HepG2 (cell line): ENCODE measurements around the gene FHL5. TPM values are rescaled to one million over a fixed set of nuclear protein-coding genes. Genes with fewer than 3 reads are reported as not detected.
A peak's percentile ranks its signal among the peaks of the same experiment; 100 is the strongest.

ENCODE experiments used
- HOXA9 ChIP-seq: sonication (generic); formaldehyde crosslinking; IDR thresholded peaks from 2 replicates; pipeline ENCODE4 v1.8.1; 2022; ENCODE audit warnings: missing genetic modification reagents, mild to moderate bottlenecking, moderate library complexity, borderline replicate concordance
- JUN ChIP-seq: sonication (generic); formaldehyde crosslinking; IDR thresholded peaks from 2 replicates; pipeline ENCODE4 v1.4.0; 2020; ENCODE audit warnings: mild to moderate bottlenecking, missing genetic modification reagents
- MLLT10 ChIP-seq: sonication (generic); formaldehyde crosslinking; IDR thresholded peaks from 2 replicates; pipeline ENCODE4 v1.4.0; 2020; ENCODE audit warnings: missing genetic modification reagents
- PHF21A ChIP-seq: sonication (generic); formaldehyde crosslinking; IDR thresholded peaks from 2 replicates; pipeline ENCODE4 v1.5.0; 2020; ENCODE audit warnings: mild to moderate bottlenecking, missing genetic modification reagents
- PRMT3 ChIP-seq: sonication (generic); formaldehyde crosslinking; IDR thresholded peaks from 2 replicates; pipeline ENCODE4 v1.8.1; 2022; ENCODE audit warnings: low read depth, mild to moderate bottlenecking, moderate library complexity, missing genetic modification reagents, borderline replicate concordance
- SMAD9 ChIP-seq: sonication (generic); formaldehyde crosslinking; IDR thresholded peaks from 2 replicates; pipeline ENCODE4 v1.5.1; 2020; ENCODE audit warnings: mild to moderate bottlenecking, missing genetic modification reagents
- SNAI1 ChIP-seq: sonication (generic); formaldehyde crosslinking; IDR thresholded peaks from 2 replicates; pipeline ENCODE4 v1.5.0; 2020; ENCODE audit warnings: mild to moderate bottlenecking, missing genetic modification reagents, borderline replicate concordance
- SRY ChIP-seq: sonication (generic); formaldehyde crosslinking; IDR thresholded peaks from 2 replicates; pipeline ENCODE4 v1.8.0; 2022; ENCODE audit warnings: mild to moderate bottlenecking, missing genetic modification reagents
- ZNF263 ChIP-seq: sonication (generic); formaldehyde crosslinking; IDR thresholded peaks from 2 replicates; pipeline ENCODE4 v1.4.0; 2020; ENCODE audit warnings: missing genetic modification reagents
- ZNF34 ChIP-seq: sonication (generic); formaldehyde crosslinking; IDR thresholded peaks from 2 replicates; pipeline ENCODE4 v1.4.0; 2020; ENCODE audit warnings: mild to moderate bottlenecking, missing genetic modification reagents, borderline replicate concordance
- ZNF343 ChIP-seq: sonication (generic); formaldehyde crosslinking; IDR thresholded peaks from 2 replicates; pipeline ENCODE4 v1.4.0; 2020; ENCODE audit warnings: mild to moderate bottlenecking, missing genetic modification reagents
- ZNF354B ChIP-seq: sonication (generic); formaldehyde crosslinking; IDR thresholded peaks from 2 replicates; pipeline ENCODE4 v1.8.0; 2022; ENCODE audit warnings: mild to moderate bottlenecking, missing genetic modification reagents
- ZNF564 ChIP-seq: sonication (generic); formaldehyde crosslinking; IDR thresholded peaks from 2 replicates; pipeline ENCODE4 v1.8.1; 2023; ENCODE audit warnings: mild to moderate bottlenecking, missing genetic modification reagents
- ZNF607 ChIP-seq: sonication (generic); formaldehyde crosslinking; IDR thresholded peaks from 2 replicates; pipeline ENCODE4 v1.5.1; 2020; ENCODE audit warnings: missing genetic modification reagents, mild to moderate bottlenecking, borderline replicate concordance
- ZNF703 ChIP-seq: sonication (generic); formaldehyde crosslinking; IDR thresholded peaks from 2 replicates; pipeline ENCODE4 v1.5.1; 2020; ENCODE audit warnings: missing genetic modification reagents, mild to moderate bottlenecking, moderate library complexity, borderline replicate concordance
- ZNF775 ChIP-seq: sonication (generic); formaldehyde crosslinking; IDR thresholded peaks from 2 replicates; pipeline ENCODE4 v1.4.0; 2020; ENCODE audit warnings: missing genetic modification reagents, mild to moderate bottlenecking, moderate library complexity, borderline replicate concordance
- polyA plus RNA-seq, 8 experiments: library from polyadenylated mRNA; depleted of rRNA in 3 of 8; stranded (reverse) in 7 of 8; unstranded in 1 of 8; fragments of >200 nt; fragmentation: Illumina TruSeq in 4 of 8; extraction: Trizol in 4 of 8; gene quantifications; 2 replicates each; pipeline versions ENCODE4 v1.2.1 to v1.2.3, GENCODE V29; 2011 to 2016; ENCODE audit warnings: low read depth in 4 of 8, missing spikeins in 1 of 8, mixed read lengths in 1 of 8; ENCODE audit not compliant: insufficient read depth in 1 of 8
- total RNA-seq, 5 experiments: library from RNA; depleted of rRNA; stranded (reverse); fragments of >200 nt; fragmentation: Illumina TruSeq; extraction: Trizol; gene quantifications; 2 replicates each; pipeline ENCODE4 v1.2.3, GENCODE V29; 2016; ENCODE audit warnings: low read depth in 1 of 5
- TF ChIP-seq, protein P1 (sequence below): sonication (generic); formaldehyde crosslinking; IDR thresholded peaks from 2 replicates; pipeline ENCODE4 v1.9.0; 2022; ENCODE audit warnings: low read depth, missing genetic modification reagents
- TF ChIP-seq, protein P2 (sequence below), 2 experiments: fragments of 450-650 bp in 1 of 2; sonication (generic) in 1 of 2; formaldehyde crosslinking; IDR thresholded peaks; 2 replicates each; pipeline versions ENCODE4 v1.5.0 to v1.8.0; 2020 to 2022; ENCODE audit warnings: mild to moderate bottlenecking in 1 of 2, missing genetic modification reagents in 1 of 2
- TF ChIP-seq, protein P3 (sequence below): IDR thresholded peaks from 2 replicates; pipeline ENCODE4 v1.6.1; 2016; ENCODE audit warnings: missing compliant biosample characterization, missing genetic modification reagents, borderline replicate concordance
- TF ChIP-seq, protein P4 (sequence below): sonication (generic); formaldehyde crosslinking; IDR thresholded peaks from 2 replicates; pipeline ENCODE4 v1.4.0; 2020; ENCODE audit warnings: missing genetic modification reagents, borderline replicate concordance
- TF ChIP-seq, protein P5 (sequence below): IDR thresholded peaks from 2 replicates; pipeline ENCODE4 v1.6.1; 2016; ENCODE audit warnings: control low read depth

FHL5 gene
- total and polyA plus RNA-seq, 2 of the 13 experiments (the other 11 are each of a cell fraction or from before 2014, with no cell fraction given) = not detected

DNA sequence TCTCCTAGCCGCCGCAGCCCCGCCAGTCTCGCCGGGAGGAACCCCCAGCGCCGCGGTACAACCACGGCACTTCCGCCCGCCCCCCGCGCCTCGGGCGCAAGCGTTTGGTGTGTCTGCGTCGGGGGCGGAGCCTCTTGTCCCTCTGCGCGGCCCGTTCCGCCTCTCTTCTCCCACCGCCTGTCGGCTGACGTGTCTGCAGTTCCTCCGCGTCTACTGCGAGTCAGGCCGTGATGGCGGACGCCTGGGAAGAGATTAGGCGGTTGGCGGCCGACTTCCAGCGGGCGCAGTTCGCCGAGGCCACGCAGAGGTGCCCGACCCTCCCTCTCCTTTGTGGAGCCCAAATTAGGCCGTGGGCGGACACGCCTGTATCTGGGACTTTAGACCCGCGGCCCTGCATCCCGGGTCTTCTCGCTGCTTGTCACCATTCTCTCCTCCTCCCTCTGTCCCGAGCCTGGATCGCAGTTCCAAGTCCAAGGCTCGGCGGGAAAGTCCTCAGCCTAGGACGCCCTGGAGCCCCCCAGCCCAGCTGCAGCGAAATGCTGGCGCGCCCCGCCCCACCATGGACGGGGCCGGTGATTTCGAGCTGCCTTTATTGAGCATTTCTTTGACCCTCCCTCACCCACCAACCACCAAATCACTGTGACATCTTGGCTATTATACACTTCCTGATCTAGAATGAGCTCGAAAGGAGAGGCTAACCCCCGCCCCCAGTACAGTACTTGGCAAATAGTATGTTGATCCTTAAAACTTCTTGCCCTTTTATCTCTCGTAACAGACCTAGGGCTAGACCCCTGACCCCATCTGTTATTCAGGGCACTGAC lies 41.1 kb upstream of the FHL5 start, which contains the start of gene UFL1 (continued):
- TF ChIP-seq, protein P1, sequence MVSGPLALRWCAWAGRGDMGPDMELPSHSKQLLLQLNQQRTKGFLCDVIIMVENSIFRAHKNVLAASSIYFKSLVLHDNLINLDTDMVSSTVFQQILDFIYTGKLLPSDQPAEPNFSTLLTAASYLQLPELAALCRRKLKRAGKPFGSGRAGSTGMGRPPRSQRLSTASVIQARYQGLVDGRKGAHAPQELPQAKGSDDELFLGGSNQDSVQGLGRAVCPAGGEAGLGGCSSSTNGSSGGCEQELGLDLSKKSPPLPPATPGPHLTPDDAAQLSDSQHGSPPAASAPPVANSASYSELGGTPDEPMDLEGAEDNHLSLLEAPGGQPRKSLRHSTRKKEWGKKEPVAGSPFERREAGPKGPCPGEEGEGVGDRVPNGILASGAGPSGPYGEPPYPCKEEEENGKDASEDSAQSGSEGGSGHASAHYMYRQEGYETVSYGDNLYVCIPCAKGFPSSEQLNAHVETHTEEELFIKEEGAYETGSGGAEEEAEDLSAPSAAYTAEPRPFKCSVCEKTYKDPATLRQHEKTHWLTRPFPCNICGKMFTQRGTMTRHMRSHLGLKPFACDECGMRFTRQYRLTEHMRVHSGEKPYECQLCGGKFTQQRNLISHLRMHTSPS (CRISPR knock-in tag) = no peak
- TF ChIP-seq, protein P2, sequence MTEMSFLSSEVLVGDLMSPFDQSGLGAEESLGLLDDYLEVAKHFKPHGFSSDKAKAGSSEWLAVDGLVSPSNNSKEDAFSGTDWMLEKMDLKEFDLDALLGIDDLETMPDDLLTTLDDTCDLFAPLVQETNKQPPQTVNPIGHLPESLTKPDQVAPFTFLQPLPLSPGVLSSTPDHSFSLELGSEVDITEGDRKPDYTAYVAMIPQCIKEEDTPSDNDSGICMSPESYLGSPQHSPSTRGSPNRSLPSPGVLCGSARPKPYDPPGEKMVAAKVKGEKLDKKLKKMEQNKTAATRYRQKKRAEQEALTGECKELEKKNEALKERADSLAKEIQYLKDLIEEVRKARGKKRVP (CRISPR knock-in tag; IDR thresholded peaks at IDR 0.05) = no peak
- TF ChIP-seq ZNF703 (peak; percentile 68; the same call in 1 of the 2 replicates), ZNF564 (CRISPR knock-in tag) (peak; percentile 58; the same call in 1 of the 2 replicates), MLLT10 (CRISPR knock-in tag) (no peak), PRMT3 (CRISPR knock-in tag) (peak; percentile 83; the same call in 1 of the 2 replicates), JUN (CRISPR knock-in tag) (no peak), PHF21A (CRISPR knock-in tag) (0 out of 2 replicates have a peak, but pooled peaks have one; percentile 47), SNAI1 (CRISPR knock-in tag) (no peak), ZNF607 (CRISPR knock-in tag) (peak; percentile 84), ZNF34 (CRISPR knock-in tag) (no peak), ZNF343 (peak; percentile 95), ZNF354B (CRISPR knock-in tag) (peak; percentile 92), ZNF775 (no peak), SRY (peak; percentile 91), HOXA9 (CRISPR knock-in tag) (no peak), ZNF263 (peak; percentile 68; the same call in 1 of the 2 replicates), SMAD9 (CRISPR knock-in tag) (no peak)
- TF ChIP-seq, protein P3, sequence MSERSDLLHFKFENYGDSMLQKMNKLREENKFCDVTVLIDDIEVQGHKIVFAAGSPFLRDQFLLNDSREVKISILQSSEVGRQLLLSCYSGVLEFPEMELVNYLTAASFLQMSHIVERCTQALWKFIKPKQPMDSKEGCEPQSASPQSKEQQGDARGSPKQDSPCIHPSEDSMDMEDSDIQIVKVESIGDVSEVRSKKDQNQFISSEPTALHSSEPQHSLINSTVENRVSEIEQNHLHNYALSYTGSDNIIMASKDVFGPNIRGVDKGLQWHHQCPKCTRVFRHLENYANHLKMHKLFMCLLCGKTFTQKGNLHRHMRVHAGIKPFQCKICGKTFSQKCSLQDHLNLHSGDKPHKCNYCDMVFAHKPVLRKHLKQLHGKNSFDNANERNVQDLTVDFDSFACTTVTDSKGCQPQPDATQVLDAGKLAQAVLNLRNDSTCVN (CRISPR knock-in tag) = peak; percentile 75; the same call in 1 of the 2 replicates
- TF ChIP-seq, protein P4, sequence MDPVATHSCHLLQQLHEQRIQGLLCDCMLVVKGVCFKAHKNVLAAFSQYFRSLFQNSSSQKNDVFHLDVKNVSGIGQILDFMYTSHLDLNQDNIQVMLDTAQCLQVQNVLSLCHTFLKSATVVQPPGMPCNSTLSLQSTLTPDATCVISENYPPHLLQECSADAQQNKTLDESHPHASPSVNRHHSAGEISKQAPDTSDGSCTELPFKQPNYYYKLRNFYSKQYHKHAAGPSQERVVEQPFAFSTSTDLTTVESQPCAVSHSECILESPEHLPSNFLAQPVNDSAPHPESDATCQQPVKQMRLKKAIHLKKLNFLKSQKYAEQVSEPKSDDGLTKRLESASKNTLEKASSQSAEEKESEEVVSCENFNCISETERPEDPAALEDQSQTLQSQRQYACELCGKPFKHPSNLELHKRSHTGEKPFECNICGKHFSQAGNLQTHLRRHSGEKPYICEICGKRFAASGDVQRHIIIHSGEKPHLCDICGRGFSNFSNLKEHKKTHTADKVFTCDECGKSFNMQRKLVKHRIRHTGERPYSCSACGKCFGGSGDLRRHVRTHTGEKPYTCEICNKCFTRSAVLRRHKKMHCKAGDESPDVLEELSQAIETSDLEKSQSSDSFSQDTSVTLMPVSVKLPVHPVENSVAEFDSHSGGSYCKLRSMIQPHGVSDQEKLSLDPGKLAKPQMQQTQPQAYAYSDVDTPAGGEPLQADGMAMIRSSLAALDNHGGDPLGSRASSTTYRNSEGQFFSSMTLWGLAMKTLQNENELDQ (CRISPR knock-in tag) = no peak
- TF ChIP-seq, protein P5, sequence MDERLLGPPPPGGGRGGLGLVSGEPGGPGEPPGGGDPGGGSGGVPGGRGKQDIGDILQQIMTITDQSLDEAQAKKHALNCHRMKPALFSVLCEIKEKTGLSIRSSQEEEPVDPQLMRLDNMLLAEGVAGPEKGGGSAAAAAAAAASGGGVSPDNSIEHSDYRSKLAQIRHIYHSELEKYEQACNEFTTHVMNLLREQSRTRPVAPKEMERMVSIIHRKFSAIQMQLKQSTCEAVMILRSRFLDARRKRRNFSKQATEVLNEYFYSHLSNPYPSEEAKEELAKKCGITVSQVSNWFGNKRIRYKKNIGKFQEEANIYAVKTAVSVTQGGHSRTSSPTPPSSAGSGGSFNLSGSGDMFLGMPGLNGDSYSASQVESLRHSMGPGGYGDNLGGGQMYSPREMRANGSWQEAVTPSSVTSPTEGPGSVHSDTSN (CRISPR knock-in tag) = peak; percentile 57
